ENCODE results near the gene ALCAM. TPM values are rescaled to one million over a fixed set of nuclear protein-coding genes. Genes with fewer than 3 reads are reported as not detected.

The ALCAM gene
- total RNA-seq, 2 donors from 2014 or later, result 20.3 to 21.4 TPM

GRCh38 chr3:105511031-105511430 is 144.3 kb downstream of the ALCAM start:
- no peak for ATAC-seq
- DNase-seq, result no peak
- intact Hi-C loops (cut with DNase I, micrococcal nuclease), result loop anchor here in 1 of 2 donors (10.0 kb wide), 1 partner anchor 1236 kb away; no protein-coding TSS in a partner anchor

DNA sequence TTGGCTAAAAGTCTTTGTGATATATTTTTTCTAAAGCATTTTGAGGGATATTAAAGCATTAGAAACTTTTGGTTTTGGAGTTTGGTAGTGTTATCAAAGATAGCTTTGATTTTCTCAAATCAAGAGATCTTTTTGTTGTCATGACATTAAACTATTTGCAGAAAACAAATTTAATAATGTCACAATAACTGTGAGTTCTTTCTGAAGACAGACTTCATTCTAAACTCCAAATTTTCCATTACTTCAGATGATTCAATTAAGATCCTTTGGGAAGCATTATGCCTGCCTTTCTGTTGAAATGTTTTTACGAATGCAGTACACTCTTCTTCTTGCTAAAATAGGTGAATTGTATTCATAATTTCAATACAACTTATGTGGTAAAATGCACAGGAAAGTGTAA is 145.4 kb downstream of the ALCAM start:
- intact Hi-C loops (cut with DNase I, micrococcal nuclease), result loop anchor here in 1 of 2 donors (10.0 kb wide), 1 partner anchor 1237 kb away; no protein-coding TSS in a partner anchor
- DNase-seq, result no peak
- ATAC-seq, result no peak

DNA sequence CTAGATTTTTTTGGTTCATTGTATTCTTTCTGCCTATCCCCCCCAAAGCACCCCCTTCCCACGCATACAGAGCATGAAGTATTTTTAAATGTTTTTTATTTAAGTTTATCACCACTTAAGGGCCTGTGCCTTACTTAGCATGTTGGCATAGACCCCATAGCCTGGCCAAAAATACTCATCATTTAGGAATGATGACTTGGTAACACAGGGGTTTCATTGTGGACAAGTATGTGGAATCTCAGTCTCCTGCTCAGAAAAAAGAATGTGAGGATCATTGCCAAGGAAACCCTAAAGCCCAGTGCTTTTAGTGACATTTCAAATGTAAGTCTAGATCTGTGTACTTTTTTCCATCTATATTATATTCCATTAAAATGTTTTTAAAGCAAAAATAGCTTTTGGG is 146.3 kb downstream of the ALCAM start:
- intact Hi-C loops (cut with DNase I, micrococcal nuclease), result loop anchor here in 1 of 2 donors (10.0 kb wide), 1 partner anchor 1238 kb away; no protein-coding TSS in a partner anchor
- no peak for DNase-seq
- no peak for ATAC-seq

DNA sequence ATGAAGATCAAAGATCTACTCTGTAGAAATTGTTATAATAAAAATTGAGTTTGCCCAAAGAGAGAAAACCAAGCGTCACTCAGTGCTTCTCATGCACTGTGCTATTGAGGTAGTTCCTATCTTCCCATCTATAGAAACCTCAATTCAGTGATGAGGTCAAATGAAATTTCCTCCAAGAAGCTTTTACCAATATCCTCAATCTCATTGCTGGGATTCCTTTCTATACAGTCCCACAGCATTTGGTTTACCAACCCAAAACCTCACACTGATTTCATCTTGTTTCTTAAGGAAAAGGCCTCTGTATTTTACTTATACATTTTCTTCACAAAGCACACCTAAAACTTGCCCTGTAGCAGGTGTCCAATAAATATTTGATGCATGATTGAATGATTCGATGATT is 147.2 kb downstream of the ALCAM start:
- DNase-seq (no peak), ATAC-seq (no peak)
- intact Hi-C loops (cut with DNase I, micrococcal nuclease), result loop anchor here in 1 of 2 donors (10.0 kb wide), 1 partner anchor 1239 kb away; no protein-coding TSS in a partner anchor

DNA sequence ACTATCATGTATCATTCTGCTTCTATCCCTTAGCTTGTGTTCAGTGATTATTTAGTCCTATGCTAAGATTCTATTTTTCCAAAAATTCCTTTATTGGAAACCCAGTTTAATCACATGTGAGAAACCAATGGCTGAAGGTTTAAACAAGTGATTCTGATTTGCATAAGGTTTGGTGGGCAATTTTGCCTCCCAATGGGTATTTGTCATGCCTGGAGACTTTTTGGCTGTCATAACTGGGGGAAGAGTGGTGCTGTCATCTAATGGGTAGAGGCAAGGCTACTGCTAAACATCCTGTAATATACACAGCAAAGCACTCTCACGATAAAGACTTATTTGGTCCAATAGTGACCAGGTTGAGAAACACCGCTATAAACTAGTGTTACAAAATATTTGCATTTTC is 148.7 kb downstream of the ALCAM start:
- intact Hi-C loops (cut with DNase I, micrococcal nuclease), result loop anchor here in 1 of 2 donors (10.0 kb wide), 1 partner anchor 1241 kb away; no protein-coding TSS in a partner anchor
- DNase-seq, result no peak
- no peak for ATAC-seq

GRCh38 chr3:105516972-105517371 is 150.3 kb downstream of the ALCAM start:
- DNase-seq (no peak), ATAC-seq (no peak)
- intact Hi-C loops (cut with DNase I, micrococcal nuclease), result loop anchor here in 1 of 2 donors (10.0 kb wide), 1 partner anchor 1242 kb away; no protein-coding TSS in a partner anchor

DNA sequence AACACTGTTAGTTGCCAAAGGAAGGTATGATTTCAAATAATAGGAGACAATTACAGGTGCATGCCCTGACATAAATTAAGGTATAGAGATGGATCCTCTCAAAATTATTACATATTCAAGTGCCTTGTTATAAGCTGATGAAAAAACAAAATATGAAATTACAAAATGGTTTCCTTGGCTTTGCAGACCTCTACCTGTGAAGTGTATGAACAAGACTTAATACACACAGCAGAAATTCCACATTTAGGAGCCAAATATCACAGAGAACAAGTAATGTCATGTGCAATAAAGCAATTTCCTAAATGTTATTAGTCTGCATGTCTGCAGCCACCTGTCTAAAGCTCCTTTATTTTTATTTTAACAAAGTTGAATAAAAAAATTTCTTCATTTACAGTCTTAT is 151.5 kb downstream of the ALCAM start:
- intact Hi-C loops (cut with DNase I, micrococcal nuclease), result loop anchor here in 1 of 2 donors (10.0 kb wide), 1 partner anchor 1243 kb away; no protein-coding TSS in a partner anchor
- ATAC-seq (no peak), DNase-seq (no peak)

DNA sequence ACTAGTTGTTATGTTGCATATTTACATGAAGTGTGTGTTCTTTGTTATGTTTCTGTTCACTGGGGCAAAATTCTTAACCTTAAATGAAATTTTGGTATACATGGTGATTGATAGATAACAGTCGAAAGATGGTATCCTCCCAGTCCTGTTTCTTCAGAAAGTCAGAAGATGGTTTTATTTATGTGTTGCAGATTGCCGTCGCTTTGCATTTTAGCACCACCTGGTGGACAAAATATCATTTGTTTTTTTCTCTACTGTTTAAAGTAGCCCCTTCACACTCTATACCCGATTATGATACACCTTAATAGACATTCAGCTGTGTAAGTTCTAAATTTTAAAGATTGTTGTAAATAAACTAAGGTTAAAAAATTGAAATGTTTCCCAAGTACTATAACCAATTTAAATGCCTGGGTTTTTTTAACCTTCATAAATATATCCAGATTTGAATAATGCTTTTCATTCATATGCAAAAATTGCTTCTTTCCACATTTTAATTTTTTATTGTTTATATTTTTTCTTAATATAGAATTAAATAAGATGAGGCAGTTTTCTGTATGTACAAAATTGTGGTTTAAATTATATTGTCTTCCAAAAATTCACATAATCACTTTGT is 152.2 kb downstream of the ALCAM start:
- peak; percentile 59 for ATAC-seq
- intact Hi-C loops (cut with DNase I, micrococcal nuclease), result loop anchor here in 1 of 2 donors (10.0 kb wide), 1 partner anchor 1244 kb away; no protein-coding TSS in a partner anchor
- no peak for DNase-seq

DNA sequence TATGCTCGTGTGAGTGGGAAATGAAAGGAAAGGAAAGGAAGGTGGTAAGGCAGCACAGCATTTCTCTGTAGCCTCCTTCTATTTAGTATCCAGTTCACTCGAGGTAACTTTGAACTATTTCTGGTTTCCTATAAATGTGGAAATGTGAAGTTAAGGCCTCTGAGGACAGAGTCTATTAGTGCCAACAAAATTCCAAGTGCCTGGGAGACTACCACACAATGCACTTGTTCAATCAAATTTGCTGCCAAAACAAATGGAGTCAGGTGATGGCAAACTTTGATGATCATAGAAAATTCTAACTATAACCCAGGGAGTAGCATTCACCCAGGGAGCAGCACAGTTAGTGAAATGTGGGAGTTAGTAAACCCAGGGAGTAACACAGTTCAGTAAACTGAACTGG is 155.1 kb downstream of the ALCAM start:
- intact Hi-C loops (cut with DNase I, micrococcal nuclease), result no loop called here
- ATAC-seq, result no peak
- no peak for DNase-seq

GRCh38 chr3:105523501-105523900 is 156.8 kb downstream of the ALCAM start:
- no peak for DNase-seq
- ATAC-seq, result no peak
- intact Hi-C loops (cut with DNase I, micrococcal nuclease), result no loop called here

- ATAC-seq (no peak), DNase-seq (no peak)
- intact Hi-C loops (cut with DNase I, micrococcal nuclease), result no loop called here
These were observed 158.8 kb downstream of the ALCAM start for GRCh38 chr3:105525531-105525930.

GRCh38 chr3:105526360-105527111 is 159.8 kb downstream of the ALCAM start:
- intact Hi-C loops (cut with DNase I, micrococcal nuclease), result no loop called here
- DNase-seq (no peak), ATAC-seq (no peak)

GRCh38 chr3:105527535-105527934 is 160.8 kb downstream of the ALCAM start:
- DNase-seq, result no peak
- peak; percentile 40 for ATAC-seq
- intact Hi-C loops (cut with DNase I, micrococcal nuclease), result no loop called here

- intact Hi-C loops (cut with DNase I, micrococcal nuclease), result no loop called here
- no peak for DNase-seq
- peak; percentile 78 for ATAC-seq
These were observed 161.2 kb downstream of the ALCAM start for GRCh38 chr3:105527949-105528348.

DNA sequence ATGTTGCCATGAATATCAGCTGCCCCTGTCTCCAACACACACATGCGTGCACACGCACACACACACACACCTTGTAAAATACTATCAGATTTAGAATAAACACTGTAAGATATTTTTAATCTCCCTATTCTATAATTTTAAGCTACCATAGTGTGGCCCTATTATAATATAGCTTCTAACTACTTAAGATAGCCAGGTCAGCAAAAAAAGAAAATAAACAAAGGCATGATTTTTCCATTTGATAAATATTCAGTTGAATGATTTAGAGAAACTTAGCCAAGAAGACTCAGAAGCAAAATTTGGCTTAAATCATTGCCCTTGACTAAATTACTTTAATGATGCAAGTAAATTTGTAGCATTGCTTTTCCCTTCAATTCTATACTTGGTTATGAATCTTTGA is 162.2 kb downstream of the ALCAM start:
- DNase-seq (no peak), ATAC-seq (no peak)
- intact Hi-C loops (cut with DNase I, micrococcal nuclease), result no loop called here

- no peak for ATAC-seq
- intact Hi-C loops (cut with DNase I, micrococcal nuclease), result no loop called here
- no peak for DNase-seq
These were observed 162.7 kb downstream of the ALCAM start for GRCh38 chr3:105529456-105529855.

GRCh38 chr3:105532251-105532650 is 165.5 kb downstream of the ALCAM start:
- intact Hi-C loops (cut with DNase I, micrococcal nuclease), result no loop called here
- ATAC-seq, result no peak

DNA sequence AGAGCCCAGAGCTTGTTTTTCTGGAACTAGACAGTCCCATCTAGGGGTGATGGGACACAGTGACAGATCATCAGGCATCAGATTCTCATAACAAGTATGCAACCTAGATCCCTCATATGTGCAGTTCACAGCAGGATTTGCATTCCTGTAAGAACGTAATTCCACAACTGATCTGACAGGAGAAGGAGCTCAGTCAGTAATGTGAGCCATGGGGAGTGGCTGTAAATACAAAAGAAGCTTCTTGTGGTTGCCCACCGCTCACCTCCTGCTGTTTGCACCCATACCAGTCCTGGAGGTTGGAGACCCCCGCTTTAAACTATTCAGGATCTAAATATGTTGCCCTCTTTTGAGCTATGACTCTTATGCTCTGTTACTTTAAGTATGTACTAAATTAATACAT is 167.3 kb downstream of the ALCAM start:
- intact Hi-C loops (cut with DNase I, micrococcal nuclease), result no loop called here
- DNase-seq, result no peak
- ATAC-seq, result no peak

More at GRCh38 chr3:105532251-105532650, 165.5 kb downstream of the ALCAM start:
- no peak for DNase-seq

DNA sequence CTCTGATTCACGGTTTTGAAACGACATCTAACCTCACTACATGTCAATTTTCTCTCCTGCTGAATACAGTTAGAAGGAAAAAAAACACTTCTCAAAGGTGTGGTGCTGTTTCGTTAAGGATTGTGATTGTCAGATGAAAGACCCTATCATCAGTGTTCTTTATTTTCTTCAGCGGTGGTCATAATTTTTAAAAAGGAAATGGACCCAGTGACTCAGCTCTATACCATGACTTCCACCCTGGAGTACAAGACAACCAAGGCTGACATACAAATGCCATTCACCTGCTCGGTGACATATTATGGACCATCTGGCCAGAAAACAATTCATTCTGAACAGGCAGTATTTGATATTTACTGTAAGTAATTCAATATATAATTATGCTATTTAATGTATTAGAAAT is 167.8 kb downstream of the ALCAM start:
- ATAC-seq (no peak), DNase-seq (no peak)
- intact Hi-C loops (cut with DNase I, micrococcal nuclease), result no loop called here
